ENCODE data around the gene SUCO. TPM values are rescaled to one million over a fixed set of nuclear protein-coding genes. Genes with fewer than 3 reads are reported as not detected.

The SUCO gene
- total RNA-seq, 4 donors from 2014 or later = 5.8 to 11.3 (median 6.4) TPM

DNA sequence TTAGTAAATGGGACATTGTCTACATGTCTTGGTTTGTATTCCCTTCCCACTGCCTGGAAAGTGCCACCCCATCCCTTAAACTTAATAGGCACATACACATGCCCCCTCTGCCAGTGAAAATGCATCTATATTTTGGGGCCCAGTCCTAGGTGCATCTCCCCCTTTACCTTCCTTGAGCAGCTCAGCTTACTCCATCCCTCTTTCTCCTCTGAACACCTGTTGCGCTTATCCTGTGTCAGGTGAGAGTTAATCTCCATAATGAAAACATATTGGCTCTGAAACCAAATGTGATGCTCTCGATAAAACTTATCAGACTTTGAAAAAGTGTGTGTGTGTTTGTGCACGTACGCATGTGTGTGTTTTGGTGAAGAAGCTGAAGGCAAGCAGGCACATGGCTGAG, 15.4 kb upstream of the SUCO start:
- in situ Hi-C loops (cut with MboI; ENCODE audit: low sequenced_read_pairs in 4 of 4) = no loop called here
- no peaks in the 10 kb centered on the region for H3K27me3 ChIP-seq
- intact Hi-C loops (cut with DNase I; ENCODE audit: low total_unique reads) = no loop called here
- H3K36me3 ChIP-seq = no peaks in the 10 kb centered on the region
- no peak overlapping the region for H3K4me3 ChIP-seq
- H3K4me1 ChIP-seq = no peaks in the 10 kb centered on the region
- DNase-seq = no peak
- H3K9me3 ChIP-seq = no peaks in the 10 kb centered on the region
- TF ChIP-seq POLR2A (IDR thresholded peaks at IDR 0.05) = no peak
- TF ChIP-seq, protein P1, sequence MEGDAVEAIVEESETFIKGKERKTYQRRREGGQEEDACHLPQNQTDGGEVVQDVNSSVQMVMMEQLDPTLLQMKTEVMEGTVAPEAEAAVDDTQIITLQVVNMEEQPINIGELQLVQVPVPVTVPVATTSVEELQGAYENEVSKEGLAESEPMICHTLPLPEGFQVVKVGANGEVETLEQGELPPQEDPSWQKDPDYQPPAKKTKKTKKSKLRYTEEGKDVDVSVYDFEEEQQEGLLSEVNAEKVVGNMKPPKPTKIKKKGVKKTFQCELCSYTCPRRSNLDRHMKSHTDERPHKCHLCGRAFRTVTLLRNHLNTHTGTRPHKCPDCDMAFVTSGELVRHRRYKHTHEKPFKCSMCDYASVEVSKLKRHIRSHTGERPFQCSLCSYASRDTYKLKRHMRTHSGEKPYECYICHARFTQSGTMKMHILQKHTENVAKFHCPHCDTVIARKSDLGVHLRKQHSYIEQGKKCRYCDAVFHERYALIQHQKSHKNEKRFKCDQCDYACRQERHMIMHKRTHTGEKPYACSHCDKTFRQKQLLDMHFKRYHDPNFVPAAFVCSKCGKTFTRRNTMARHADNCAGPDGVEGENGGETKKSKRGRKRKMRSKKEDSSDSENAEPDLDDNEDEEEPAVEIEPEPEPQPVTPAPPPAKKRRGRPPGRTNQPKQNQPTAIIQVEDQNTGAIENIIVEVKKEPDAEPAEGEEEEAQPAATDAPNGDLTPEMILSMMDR (IDR thresholded peaks at IDR 0.05 in 4 of 5, conservative IDR thresholded peaks at IDR 0.05 in 1 of 5) = no peak
- no peak for ATAC-seq
- no peak overlapping the region for H3K27ac ChIP-seq

DNA sequence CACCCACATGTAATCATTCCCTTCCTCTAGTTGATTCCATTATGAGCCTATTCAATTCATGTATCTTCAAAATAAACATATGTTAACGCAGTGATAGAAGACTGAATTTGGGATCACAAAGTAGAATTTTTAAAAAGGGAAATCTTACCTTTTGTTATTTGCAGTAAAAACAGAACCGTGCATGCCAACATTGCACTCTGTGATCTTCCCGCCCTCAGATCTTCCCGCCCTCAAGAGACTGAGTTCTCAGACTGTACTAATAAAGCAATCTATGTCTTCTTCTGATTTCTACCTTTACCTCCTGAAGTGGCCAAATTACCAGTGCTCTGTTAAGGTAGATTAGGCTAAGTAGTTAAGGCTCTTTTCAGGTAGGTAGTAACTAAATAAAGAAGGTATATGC, 3.6 kb upstream of the SUCO start:
- ATAC-seq (no peak), DNase-seq (no peak)
- in situ Hi-C loops (cut with MboI; ENCODE audit: low sequenced_read_pairs in 4 of 4) (loop anchor here in 2 of 4 donors (25.0 kb wide), 1 partner anchor 742 kb away; the partner anchor contains the start of gene METTL13 (in 2 of the 2)), intact Hi-C loops (cut with DNase I; ENCODE audit: low total_unique reads) (no loop called here)
- Histone ChIP-seq H3K4me1 (peaks cover 10 to 12% of the 10 kb centered on the region in 2 donors), H3K27ac (no peak overlapping the region), H3K4me3 (no peak overlapping the region), H3K36me3 (no peaks in the 10 kb centered on the region), H3K27me3 (no peaks in the 10 kb centered on the region), H3K9me3 (no peaks in the 10 kb centered on the region)
- TF ChIP-seq POLR2A (IDR thresholded peaks at IDR 0.05) = no peak
- TF ChIP-seq, protein P1 (IDR thresholded peaks at IDR 0.05 in 4 of 5, conservative IDR thresholded peaks at IDR 0.05 in 1 of 5) = no peak

- intact Hi-C loops (cut with DNase I; ENCODE audit: low total_unique reads) (loop anchor here (10.0 kb wide), 1 partner anchor 1045 kb away; the partner anchor contains the start of gene PRRC2C), in situ Hi-C loops (cut with MboI; ENCODE audit: low sequenced_read_pairs in 4 of 4) (loop anchor here in 2 of 4 donors (25.0 kb wide), 1 partner anchor 743 kb away; the partner anchor contains the start of gene METTL13 (in 2 of the 2))
- peaks cover 17 to 19% of the 10 kb centered on the region in 2 donors for H3K4me1 ChIP-seq
- no peak overlapping the region for H3K4me3 ChIP-seq
- no peaks in the 10 kb centered on the region for H3K27me3 ChIP-seq
- no peak for ATAC-seq
- DNase-seq = no peak
- no peaks in the 10 kb centered on the region for H3K9me3 ChIP-seq
- no peak for TF ChIP-seq POLR2A (IDR thresholded peaks at IDR 0.05)
- TF ChIP-seq, protein P1 (IDR thresholded peaks at IDR 0.05 in 4 of 5, conservative IDR thresholded peaks at IDR 0.05 in 1 of 5) = no peak
- no peaks in the 10 kb centered on the region for H3K36me3 ChIP-seq
- no peak overlapping the region for H3K27ac ChIP-seq
Observed at GRCh38 chr1:172530000-172530399, 3.0 kb upstream of the SUCO start.

GRCh38 chr1:172531412-172532182, 1.4 kb upstream of the SUCO start:
- ATAC-seq (no peak), DNase-seq (no peak)
- TF ChIP-seq, protein P1 (IDR thresholded peaks at IDR 0.05 in 4 of 5, conservative IDR thresholded peaks at IDR 0.05 in 1 of 5) = no peak
- TF ChIP-seq POLR2A (IDR thresholded peaks at IDR 0.05) = no peak
- in situ Hi-C loops (cut with MboI; ENCODE audit: low sequenced_read_pairs in 4 of 4) (loop anchor here in 2 of 4 donors (25.0 kb wide), 1 partner anchor 744 kb away; the partner anchor contains the start of gene METTL13 (in 2 of the 2)), intact Hi-C loops (cut with DNase I; ENCODE audit: low total_unique reads) (loop anchor here (2.0 to 10.0 kb wide), 4 partner anchors 87 to 1047 kb away; partner anchors contain the start of genes METTL13, PIGC, PRRC2C and VAMP4)
- no peaks in the 10 kb centered on the region for H3K27me3 ChIP-seq
- no peaks in the 10 kb centered on the region for H3K9me3 ChIP-seq
- peak overlapping the region; percentile 94 to 100 (median 98) for H3K27ac ChIP-seq
- peaks cover 19 to 25% of the 10 kb centered on the region in 2 donors for H3K4me1 ChIP-seq
- H3K4me3 ChIP-seq = peak overlapping the region; percentile 69 to 99 (median 88)
- no peaks in the 10 kb centered on the region for H3K36me3 ChIP-seq

All from gastrocnemius medialis (tissue), 4 donors.